Peyer's patch (tissue), 4 donors: ENCODE measurements around the gene PIGQ.

Experiments used
- CTCF ChIP-seq, 6 experiments: fragments of 450-650 bp in 4 of 6; fragments of 200-600 bp in 2 of 6; sonication (generic) in 1 of 6; IDR thresholded peaks; one replicate each; pipeline ENCODE4 v1.5.1; 2017 to 2019; ENCODE audit warnings: antibody characterized with exemption in 6 of 6, mild to moderate bottlenecking in 3 of 6, moderate library complexity in 1 of 6
- POLR2A ChIP-seq, 2 donors: fragments of 450-650 bp; IDR thresholded peaks; one replicate each; pipeline ENCODE4 v1.5.1; 2017; ENCODE audit warnings: antibody characterized with exemption in 2 of 2, mild to moderate bottlenecking in 2 of 2, moderate library complexity in 2 of 2

- TF ChIP-seq CTCF (IDR thresholded peaks at IDR 0.05) (no peak), POLR2A (IDR thresholded peaks at IDR 0.05) (no peak)
Measured at GRCh38 chr16:561957-562938, 7.5 kb upstream of the PIGQ start.
